Activated CD4-positive, alpha-beta T cell treated with anti-CD3 and anti-CD28 coated beads for 36 hours (primary cell): ENCODE measurements around the gene KISS1R. TPM values are rescaled to one million over a fixed set of nuclear protein-coding genes. Genes with fewer than 3 reads are reported as not detected.

ENCODE experiments used
- ATAC-seq: fragments of 200-7000 bp; cut with Tn5 transposase; one replicate; pipeline ENCODE4 v1.10.0; 2021; ENCODE audit warnings: mild to moderate bottlenecking, moderate library complexity
- CTCF ChIA-PET: fragments of 350-600 bp; sonication (Branson Sonifier 250); formaldehyde crosslinking; loops from one replicate; lab custom pipeline; 2021; ENCODE audit warnings: antibody characterized with exemption; lab: Charles Lee
- POLR2A ChIA-PET: fragments of 350-600 bp; sonication (Branson Sonifier 250); formaldehyde crosslinking; loops from one replicate; lab custom pipeline; 2021; ENCODE audit warnings: antibody characterized with exemption, inconsistent platforms; lab: Charles Lee
- DNase-seq: peaks from one replicate; pipeline ENCODE4 v3.0.0-alpha.2; 2020
- H3K27ac Mint-ChIP-seq: one replicate; pipeline ENCODE4 v1.8.0; 2021; ENCODE audit warnings: mixed read lengths
- H3K27me3 Mint-ChIP-seq: one replicate; pipeline ENCODE4 v1.8.0; 2021; ENCODE audit warnings: mixed read lengths
- H3K36me3 Mint-ChIP-seq: one replicate; pipeline ENCODE4 v1.8.0; 2021; ENCODE audit warnings: low read depth, mixed read lengths
- H3K4me1 Mint-ChIP-seq: one replicate; pipeline ENCODE4 v1.8.0; 2021; ENCODE audit warnings: mixed read lengths
- H3K4me3 Mint-ChIP-seq: one replicate; pipeline ENCODE4 v1.8.0; 2021; ENCODE audit warnings: mild to moderate bottlenecking, moderate library complexity, mixed read lengths
- H3K9me3 Mint-ChIP-seq: one replicate; pipeline ENCODE4 v1.8.0; 2021; ENCODE audit warnings: low read depth, mixed read lengths
- intact Hi-C, 2 experiments: fragments of 100-400 bp; cut with DNase I in 1 of 2; cut with micrococcal nuclease in 1 of 2; formaldehyde crosslinking; loops; one replicate each; pipeline versions ENCODE4 v1.14.2 to v1.15.1; 2022 to 2024; cut with DNase I, micrococcal nuclease
- total RNA-seq, 2 experiments: library from RNA; stranded (reverse); gene quantifications; one replicate each; pipeline ENCODE4 v1.2.3, GENCODE V29; 2021

KISS1R gene
- total RNA-seq, 2 experiments from 2014 or later, result 14.3 to 18.4 TPM

- intact Hi-C loops, result no loop called here
- CTCF ChIA-PET, result interaction anchor here (0.7 kb wide), 1 partner anchor 54 kb away, joined by 3 read pairs; no protein-coding TSS in a partner anchor
- peak overlapping the region; percentile 80 for H3K4me3 Mint-ChIP-seq
- H3K27me3 Mint-ChIP-seq, result no peaks in the 10 kb centered on the region
- no peak overlapping the region for H3K27ac Mint-ChIP-seq
- POLR2A ChIA-PET, result no interaction called here
- H3K36me3 Mint-ChIP-seq, result peaks cover 8% of the 10 kb centered on the region
- H3K9me3 Mint-ChIP-seq, result no peaks in the 10 kb centered on the region
- ATAC-seq (no peak), DNase-seq (no peak)
- peaks cover 19% of the 10 kb centered on the region for H3K4me1 Mint-ChIP-seq
Observed at GRCh38 chr19:918152-918437, 962 bp downstream of the KISS1R start.

- H3K27me3 Mint-ChIP-seq, result no peaks in the 10 kb centered on the region
- peak overlapping the region; percentile 80 for H3K4me3 Mint-ChIP-seq
- DNase-seq, result peak; percentile 83
- ChIA-PET POLR2A (interaction anchor here (0.6 kb wide), 1 partner anchor 540 kb away, joined by 3 read pairs; no protein-coding TSS in a partner anchor), CTCF (interaction anchor here (0.7 to 2.2 kb wide), 3 partner anchors 26 to 65 kb away, joined by 3 to 10 read pairs (median 4); partner anchors contain the start of genes MED16 and RNU6-9)
- H3K4me1 Mint-ChIP-seq, result peaks cover 19% of the 10 kb centered on the region
- no peaks in the 10 kb centered on the region for H3K9me3 Mint-ChIP-seq
- ATAC-seq, result no peak
- intact Hi-C loops, result no loop called here
- no peak overlapping the region for H3K27ac Mint-ChIP-seq
- peaks cover 8% of the 10 kb centered on the region for H3K36me3 Mint-ChIP-seq
Observed at GRCh38 chr19:918481-919198, 1.5 kb downstream of the KISS1R start.

- no peak overlapping the region for H3K27ac Mint-ChIP-seq
- H3K36me3 Mint-ChIP-seq, result peaks cover 8% of the 10 kb centered on the region
- H3K9me3 Mint-ChIP-seq, result no peaks in the 10 kb centered on the region
- peaks cover 23% of the 10 kb centered on the region for H3K4me1 Mint-ChIP-seq
- ChIA-PET CTCF (interaction anchor here (0.7 to 2.2 kb wide), 4 partner anchors 26 to 173 kb away, joined by 3 to 10 read pairs (median 4); partner anchors contain the start of genes MED16 and RNU6-9), POLR2A (interaction anchor here (0.6 to 0.9 kb wide), 2 partner anchors 12 to 539 kb away, joined by 3 read pairs; no protein-coding TSS in a partner anchor)
- H3K4me3 Mint-ChIP-seq, result peak overlapping the region; percentile 80
- ATAC-seq (peak; percentile 37), DNase-seq (peak; percentile 80)
- no peaks in the 10 kb centered on the region for H3K27me3 Mint-ChIP-seq
- intact Hi-C loops, result loop anchor here (1.0 to 10.0 kb wide), 8 partner anchors 27 to 325 kb away; partner anchors contain the start of genes MED16 (in 2 of the 2), RNU6-9 (in 2 of the 2), ATP5F1D (in 1 of the 2) and MIDN (in 1 of the 2)
Observed at GRCh38 chr19:919199-920050, 2.3 kb downstream of the KISS1R start.

GRCh38 chr19:920051-920864 is 3.1 kb downstream of the KISS1R start:
- Mint-ChIP-seq H3K4me1 (peaks cover 21% of the 10 kb centered on the region), H3K4me3 (peak overlapping the region; percentile 80), H3K27ac (peak overlapping the region; percentile 90), H3K27me3 (no peaks in the 10 kb centered on the region), H3K36me3 (peaks cover 8% of the 10 kb centered on the region), H3K9me3 (no peaks in the 10 kb centered on the region)
- POLR2A ChIA-PET, result interaction anchor here (0.9 kb wide), 1 partner anchor 13 kb away, joined by 3 read pairs; no protein-coding TSS in a partner anchor
- CTCF ChIA-PET, result interaction anchor here (0.7 to 2.2 kb wide), 3 partner anchors 57 to 172 kb away, joined by 4 to 10 read pairs (median 6); partner anchors contain the start of gene WDR18
- DNase-seq (peak; percentile 86), ATAC-seq (peak; percentile 36)
- intact Hi-C loops, result loop anchor here (1.0 to 10.0 kb wide), 8 partner anchors 27 to 325 kb away; partner anchors contain the start of genes MED16 (in 2 of the 2), RNU6-9 (in 2 of the 2), ATP5F1D (in 1 of the 2) and MIDN (in 1 of the 2)

- ChIA-PET CTCF (interaction anchor here (0.6 to 3.2 kb wide), 6 partner anchors 49 to 261 kb away, joined by 3 to 26 read pairs (median 3); partner anchors contain the start of genes RNF126 and WDR18), POLR2A (no interaction called here)
- Mint-ChIP-seq H3K9me3 (no peaks in the 10 kb centered on the region), H3K4me1 (peaks cover 19% of the 10 kb centered on the region), H3K4me3 (peak overlapping the region; percentile 69), H3K36me3 (peaks cover 7% of the 10 kb centered on the region), H3K27me3 (no peaks in the 10 kb centered on the region), H3K27ac (peak overlapping the region; percentile 37)
- DNase-seq (peak; percentile 78), ATAC-seq (no peak)
- intact Hi-C loops, result loop anchor here (1.0 to 10.0 kb wide), 8 partner anchors 60 to 320 kb away; partner anchors contain the start of genes WDR18 (in 2 of the 2), ATP5F1D (in 1 of the 2), MIDN (in 1 of the 2) and PTBP1 (in 1 of the 2)
Observed at GRCh38 chr19:924553-925086, 7.5 kb downstream of the KISS1R start.

- POLR2A ChIA-PET, result no interaction called here
- ATAC-seq (peak; percentile 55), DNase-seq (peak; percentile 81)
- H3K9me3 Mint-ChIP-seq, result no peaks in the 10 kb centered on the region
- H3K4me3 Mint-ChIP-seq, result peak overlapping the region; percentile 69
- CTCF ChIA-PET, result interaction anchor here (1.2 to 3.2 kb wide), 3 partner anchors 56 to 61 kb away, joined by 3 to 26 read pairs (median 5); partner anchors contain the start of gene WDR18
- intact Hi-C loops, result loop anchor here (1.0 to 10.0 kb wide), 6 partner anchors 59 to 320 kb away; partner anchors contain the start of genes WDR18 (in 2 of the 2), ATP5F1D (in 1 of the 2), MIDN (in 1 of the 2) and PTBP1 (in 1 of the 2)
- H3K4me1 Mint-ChIP-seq, result peaks cover 19% of the 10 kb centered on the region
- H3K27ac Mint-ChIP-seq, result peak overlapping the region; percentile 37
- no peaks in the 10 kb centered on the region for H3K27me3 Mint-ChIP-seq
- H3K36me3 Mint-ChIP-seq, result peaks cover 7% of the 10 kb centered on the region
Observed at GRCh38 chr19:925087-925525, 8.0 kb downstream of the KISS1R start.

- no peaks in the 10 kb centered on the region for H3K9me3 Mint-ChIP-seq
Observed at GRCh38 chr19:925526-926322, 8.6 kb downstream of the KISS1R start, which contains the start of gene ARID3A. Gene ARID3A, plus strand, starts transcription at chr19:926035. Its CDS starts 3,494 bp downstream, at chr19:929529.

GRCh38 chr19:926323-926588 is 9.1 kb downstream of the KISS1R start:
- peaks cover 3% of the 10 kb centered on the region for H3K36me3 Mint-ChIP-seq
- H3K9me3 Mint-ChIP-seq, result no peaks in the 10 kb centered on the region
- no peak overlapping the region for H3K27ac Mint-ChIP-seq
- H3K4me1 Mint-ChIP-seq, result peaks cover 12% of the 10 kb centered on the region
- peak overlapping the region; percentile 70 for H3K4me3 Mint-ChIP-seq
- CTCF ChIA-PET, result no interaction called here
- DNase-seq, result no peak
- POLR2A ChIA-PET, result no interaction called here
- H3K27me3 Mint-ChIP-seq, result no peaks in the 10 kb centered on the region
- intact Hi-C loops, result loop anchor here in 1 of 2 experiments (10.0 kb wide), 2 partner anchors 269 to 319 kb away; partner anchors contain the start of genes ATP5F1D and MIDN
- no peak for ATAC-seq

More at GRCh38 chr19:925526-926322, 8.6 kb downstream of the KISS1R start, which contains the start of gene ARID3A:
- Mint-ChIP-seq H3K36me3 (peaks cover 5% of the 10 kb centered on the region), H3K27me3 (no peaks in the 10 kb centered on the region), H3K4me1 (peaks cover 17% of the 10 kb centered on the region), H3K4me3 (peak within 1 kb of the TSS; percentile 70), H3K27ac (peak within 1 kb of the TSS; percentile 37)
- DNase-seq, result peak; percentile 85
- ChIA-PET CTCF (interaction anchor here (1.2 to 3.2 kb wide), 3 partner anchors 56 to 62 kb away, joined by 3 to 26 read pairs (median 5); partner anchors contain the start of gene WDR18), POLR2A (no interaction called here)
- peak; percentile 42 for ATAC-seq
- intact Hi-C loops, result loop anchor here (1.0 to 10.0 kb wide), 6 partner anchors 59 to 319 kb away; partner anchors contain the start of genes WDR18 (in 2 of the 2), ATP5F1D (in 1 of the 2), MIDN (in 1 of the 2) and PTBP1 (in 1 of the 2)
